Measurements from ENCODE around the gene MAN2A1. TPM values are rescaled to one million over a fixed set of nuclear protein-coding genes. Genes with fewer than 3 reads are reported as not detected.

MAN2A1 gene
- polyA plus RNA-seq, 2 of the 4 experiments (the other 2 are of a cell fraction) = 15.8 to 51.5 TPM

- Histone ChIP-seq H3K9me3 (no peaks in the 10 kb centered on the region), H3K4me1 (no peaks in the 10 kb centered on the region), H3K4me3 (no peak overlapping the region), H3K4me2 (no peak overlapping the region), H3K27ac (no peak overlapping the region)
- TF ChIP-seq, protein P1, sequence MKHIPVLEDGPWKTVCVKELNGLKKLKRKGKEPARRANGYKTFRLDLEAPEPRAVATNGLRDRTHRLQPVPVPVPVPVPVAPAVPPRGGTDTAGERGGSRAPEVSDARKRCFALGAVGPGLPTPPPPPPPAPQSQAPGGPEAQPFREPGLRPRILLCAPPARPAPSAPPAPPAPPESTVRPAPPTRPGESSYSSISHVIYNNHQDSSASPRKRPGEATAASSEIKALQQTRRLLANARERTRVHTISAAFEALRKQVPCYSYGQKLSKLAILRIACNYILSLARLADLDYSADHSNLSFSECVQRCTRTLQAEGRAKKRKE (CRISPR knock-in tag; IDR thresholded peaks at IDR 0.05; ENCODE audit: low read depth) = no peak
- TF ChIP-seq, protein P2, sequence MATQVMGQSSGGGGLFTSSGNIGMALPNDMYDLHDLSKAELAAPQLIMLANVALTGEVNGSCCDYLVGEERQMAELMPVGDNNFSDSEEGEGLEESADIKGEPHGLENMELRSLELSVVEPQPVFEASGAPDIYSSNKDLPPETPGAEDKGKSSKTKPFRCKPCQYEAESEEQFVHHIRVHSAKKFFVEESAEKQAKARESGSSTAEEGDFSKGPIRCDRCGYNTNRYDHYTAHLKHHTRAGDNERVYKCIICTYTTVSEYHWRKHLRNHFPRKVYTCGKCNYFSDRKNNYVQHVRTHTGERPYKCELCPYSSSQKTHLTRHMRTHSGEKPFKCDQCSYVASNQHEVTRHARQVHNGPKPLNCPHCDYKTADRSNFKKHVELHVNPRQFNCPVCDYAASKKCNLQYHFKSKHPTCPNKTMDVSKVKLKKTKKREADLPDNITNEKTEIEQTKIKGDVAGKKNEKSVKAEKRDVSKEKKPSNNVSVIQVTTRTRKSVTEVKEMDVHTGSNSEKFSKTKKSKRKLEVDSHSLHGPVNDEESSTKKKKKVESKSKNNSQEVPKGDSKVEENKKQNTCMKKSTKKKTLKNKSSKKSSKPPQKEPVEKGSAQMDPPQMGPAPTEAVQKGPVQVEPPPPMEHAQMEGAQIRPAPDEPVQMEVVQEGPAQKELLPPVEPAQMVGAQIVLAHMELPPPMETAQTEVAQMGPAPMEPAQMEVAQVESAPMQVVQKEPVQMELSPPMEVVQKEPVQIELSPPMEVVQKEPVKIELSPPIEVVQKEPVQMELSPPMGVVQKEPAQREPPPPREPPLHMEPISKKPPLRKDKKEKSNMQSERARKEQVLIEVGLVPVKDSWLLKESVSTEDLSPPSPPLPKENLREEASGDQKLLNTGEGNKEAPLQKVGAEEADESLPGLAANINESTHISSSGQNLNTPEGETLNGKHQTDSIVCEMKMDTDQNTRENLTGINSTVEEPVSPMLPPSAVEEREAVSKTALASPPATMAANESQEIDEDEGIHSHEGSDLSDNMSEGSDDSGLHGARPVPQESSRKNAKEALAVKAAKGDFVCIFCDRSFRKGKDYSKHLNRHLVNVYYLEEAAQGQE (IDR thresholded peaks at IDR 0.05) = no peak
- TF ChIP-seq ZSCAN20 (CRISPR knock-in tag; IDR thresholded peaks at IDR 0.05) (no peak), EHMT2 (IDR thresholded peaks at IDR 0.05; ENCODE audit: low read depth) (no peak), USF2 (IDR thresholded peaks at IDR 0.05) (no peak), RAD21 (conservative IDR thresholded peaks at IDR 0.05 in 1 of 2, IDR thresholded peaks at IDR 0.05 in 1 of 2) (no peak), HOXA7 (CRISPR knock-in tag; IDR thresholded peaks at IDR 0.05) (no peak), CBX2 (IDR thresholded peaks at IDR 0.05; ENCODE audit: borderline replicate concordance, low read depth) (no peak), EHF (CRISPR knock-in tag; IDR thresholded peaks at IDR 0.05) (no peak), MAZ (IDR thresholded peaks at IDR 0.05; ENCODE audit: borderline replicate concordance, low read depth, low read length) (no peak), ESRRA (IDR thresholded peaks at IDR 0.05; ENCODE audit: borderline replicate concordance, low read length) (no peak), PBX3 (IDR thresholded peaks at IDR 0.05) (no peak), HDAC2 (IDR thresholded peaks at IDR 0.05) (no peak), CHD2 (IDR thresholded peaks at IDR 0.05; ENCODE audit: low read length, partially characterized antibody) (no peak)
- TF ChIP-seq, protein P3, sequence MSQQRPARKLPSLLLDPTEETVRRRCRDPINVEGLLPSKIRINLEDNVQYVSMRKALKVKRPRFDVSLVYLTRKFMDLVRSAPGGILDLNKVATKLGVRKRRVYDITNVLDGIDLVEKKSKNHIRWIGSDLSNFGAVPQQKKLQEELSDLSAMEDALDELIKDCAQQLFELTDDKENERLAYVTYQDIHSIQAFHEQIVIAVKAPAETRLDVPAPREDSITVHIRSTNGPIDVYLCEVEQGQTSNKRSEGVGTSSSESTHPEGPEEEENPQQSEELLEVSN (IDR thresholded peaks at IDR 0.05; ENCODE audit: borderline replicate concordance, low read depth) = no peak
- ChIA-PET POLR2A (no interaction called here), CTCF (interaction anchor here (0.6 to 1.4 kb wide), 3 partner anchors 15 to 305 kb away, joined by 3 to 6 read pairs (median 4); no protein-coding TSS in a partner anchor)
- ATAC-seq (no peak), FAIRE-seq (no peak), DNase-seq (ENCODE audit: low read depth in 1 of 2, low spot score in 1 of 2) (no peak)
- 96% methylated on average over 1 of the region's 1 CpG for WGBS (ENCODE audit: missing lambda C conversion rate)
Measured at GRCh38 chr5:109705596-109705995, 15.9 kb downstream of the MAN2A1 start.

DNA sequence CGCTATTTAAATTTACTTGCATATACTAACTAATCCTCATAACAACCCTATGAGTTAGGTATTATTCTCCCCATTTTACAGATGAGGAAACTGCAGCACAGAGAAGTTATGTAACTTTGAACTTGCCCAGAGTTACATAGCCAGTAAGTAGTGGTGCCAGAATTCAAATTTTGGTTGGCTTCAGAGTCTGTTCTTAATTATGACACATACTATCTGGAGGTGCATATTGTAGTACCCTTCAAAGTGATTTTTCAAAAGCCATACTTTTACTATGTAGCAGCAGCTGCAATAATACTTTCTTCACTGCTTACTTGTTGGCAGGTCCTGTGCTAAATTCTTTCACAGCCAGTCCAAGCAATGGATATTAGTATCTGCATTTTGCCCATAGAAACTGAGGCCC, 16.4 kb downstream of the MAN2A1 start:
- ChIA-PET POLR2A (no interaction called here), CTCF (interaction anchor here (1.5 kb wide), 1 partner anchor 18 kb away, joined by 6 read pairs; no protein-coding TSS in a partner anchor)
- FAIRE-seq = no peak

More for the DNA sequence above, 16.4 kb downstream of the MAN2A1 start:
- Histone ChIP-seq H3K27ac (no peak overlapping the region), H3K4me1 (no peaks in the 10 kb centered on the region), H3K4me3 (no peak overlapping the region), H3K4me2 (no peak overlapping the region), H3K9me3 (no peaks in the 10 kb centered on the region)
- ATAC-seq = no peak
- TF ChIP-seq POLR2AphosphoS2 (conservative IDR thresholded peaks at IDR 0.05; ENCODE audit: low read length) (no peak), NR3C1 (IDR thresholded peaks at IDR 0.05) (no peak), HMGXB4 (CRISPR knock-in tag; IDR thresholded peaks at IDR 0.05; ENCODE audit: borderline replicate concordance) (no peak), SREBF2 (IDR thresholded peaks at IDR 0.05) (no peak), USF2 (IDR thresholded peaks at IDR 0.05) (no peak), NFE2L2 (conservative IDR thresholded peaks at IDR 0.05; ENCODE audit: low read length) (no peak)
- 92% methylated on average over 1 of the region's 1 CpG for WGBS (ENCODE audit: missing lambda C conversion rate)
- DNase-seq (ENCODE audit: low read depth in 1 of 2, low spot score in 1 of 2) = no peak
